Endodermal cell (in vitro differentiated cells): ENCODE data around the gene CSNK1G2. TPM values are rescaled to one million over a fixed set of nuclear protein-coding genes. Genes with fewer than 3 reads are reported as not detected.

Experiments used
- DNase-seq: peaks from one replicate; pipeline ENCODE4 v3.0.0-alpha.2; 2017
- H3K27ac ChIP-seq: 2 replicates; pipeline ENCODE4 v1.5.1; 2013; ENCODE audit warnings: mild to moderate bottlenecking, low read depth, low read length, moderate library complexity
- H3K27me3 ChIP-seq: 2 replicates; pipeline ENCODE4 v1.6.1; 2013; ENCODE audit warnings: mild to moderate bottlenecking, low read length, moderate library complexity; ENCODE audit not compliant: insufficient read depth, control insufficient read depth, poor library complexity, severe bottlenecking
- H3K36me3 ChIP-seq: 2 replicates; pipeline ENCODE4 v1.7.0; 2013; ENCODE audit warnings: mild to moderate bottlenecking, low read length, moderate library complexity; ENCODE audit not compliant: control insufficient read depth, insufficient read depth
- H3K4me1 ChIP-seq: one replicate; pipeline ENCODE4 v1.7.0; 2013; ENCODE audit warnings: low read length; ENCODE audit not compliant: control insufficient read depth, insufficient read depth
- H3K4me3 ChIP-seq: 2 replicates; pipeline ENCODE4 v1.5.1; 2013; ENCODE audit warnings: mild to moderate bottlenecking, low read length, moderate library complexity
- H3K9ac ChIP-seq: 2 replicates; pipeline ENCODE4 v1.6.1; 2013; ENCODE audit warnings: mild to moderate bottlenecking, low read length, moderate library complexity; ENCODE audit not compliant: poor library complexity, severe bottlenecking; ENCODE audit errors: extremely low read depth
- H3K9me3 ChIP-seq: 2 replicates; pipeline ENCODE4 v1.6.1; 2013; ENCODE audit warnings: mild to moderate bottlenecking, low read length, moderate library complexity; ENCODE audit not compliant: control insufficient read depth
- H3K27ac Mint-ChIP-seq: 2 replicates; pipeline ENCODE4 v1.8.0; 2020; ENCODE audit warnings: mixed read lengths
- H3K27me3 Mint-ChIP-seq: 2 replicates; pipeline ENCODE4 v1.8.0; 2021; ENCODE audit warnings: mild to moderate bottlenecking, mixed read lengths; ENCODE audit not compliant: insufficient read depth
- H3K36me3 Mint-ChIP-seq: 2 replicates; pipeline ENCODE4 v1.8.0; 2020; ENCODE audit warnings: low read depth, mixed read lengths
- H3K4me1 Mint-ChIP-seq: 2 replicates; pipeline ENCODE4 v1.8.0; 2020; ENCODE audit warnings: mixed read lengths
- H3K4me3 Mint-ChIP-seq: 2 replicates; pipeline ENCODE4 v1.8.0; 2020; ENCODE audit warnings: mild to moderate bottlenecking, moderate library complexity, mixed read lengths
- H3K9me3 Mint-ChIP-seq: 2 replicates; pipeline ENCODE4 v1.8.0; 2020; ENCODE audit warnings: mild to moderate bottlenecking, mixed read lengths
- WGBS, 2 experiments: methylation state at CpG; one replicate each; pipeline versions ENCODE4 v1.1.5 to v1.1.7; 2013; ENCODE audit warnings: missing lambda C conversion rate in 2 of 2, mixed read lengths in 1 of 2; ENCODE audit not compliant: insufficient coverage in 1 of 2, insufficient read length in 1 of 2; 5-methylcytosine and 5-hydroxymethylcytosine counted together
- total RNA-seq, 2 donors: library from RNA; stranded (reverse); fragmentation: NEBNext Ultra II Directional in 1 of 2; extraction: Animal tissue kit (Norgen Biotek cat#: 25700) in 1 of 2; gene quantifications; 2 replicates in 1 of 2; 3 replicates in 1 of 2; pipeline ENCODE4 v1.2.1, GENCODE V29; 2021
- TF ChIP-seq, protein P1 (sequence below): fragments of 200-600 bp; sonication (generic); conservative IDR thresholded peaks from 2 replicates; pipeline ENCODE4 v1.5.0; 2021; ENCODE audit warnings: antibody characterized with exemption, mild to moderate bottlenecking

CSNK1G2 gene
- total RNA-seq, 2 donors from 2014 or later, result 111 to 112 TPM

DNA sequence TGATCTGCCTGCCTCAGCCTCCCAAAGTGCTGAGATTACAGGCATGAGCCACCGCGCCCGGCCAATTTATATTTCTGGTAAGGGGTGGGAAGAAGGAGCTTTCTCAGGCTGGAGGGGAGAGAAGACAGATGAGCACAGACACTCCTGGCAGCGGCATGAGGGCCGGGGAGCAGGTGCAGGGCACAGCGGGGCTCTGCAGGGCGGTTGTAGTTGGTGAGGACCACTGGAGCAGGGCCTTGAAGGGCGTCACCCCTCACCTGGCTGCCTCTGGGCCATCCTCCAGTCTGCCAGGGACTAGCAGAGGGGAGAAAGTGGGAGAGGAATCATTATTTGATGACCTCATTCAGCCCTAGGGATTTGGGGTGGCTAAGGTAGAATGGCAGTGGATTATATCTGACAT, 8.6 kb upstream of the CSNK1G2 start:
- Histone ChIP-seq H3K27ac (no peak overlapping the region), H3K9ac (no peak overlapping the region), H3K36me3 (no peaks in the 10 kb centered on the region), H3K4me3 (no peak overlapping the region), H3K4me1 (no peaks in the 10 kb centered on the region), H3K27me3 (no peaks in the 10 kb centered on the region), H3K9me3 (peaks cover 5% of the 10 kb centered on the region)
- H3K36me3 Mint-ChIP-seq, result peaks cover 7% of the 10 kb centered on the region
- WGBS, 2 experiments, result 82 to 85% methylated on average over 2 to 8 of the region's 8 CpGs
- H3K27ac Mint-ChIP-seq, result no peak overlapping the region
- no peaks in the 10 kb centered on the region for H3K4me1 Mint-ChIP-seq
- DNase-seq, result no peak
- H3K9me3 Mint-ChIP-seq, result peaks cover 17% of the 10 kb centered on the region
- TF ChIP-seq, protein P1, sequence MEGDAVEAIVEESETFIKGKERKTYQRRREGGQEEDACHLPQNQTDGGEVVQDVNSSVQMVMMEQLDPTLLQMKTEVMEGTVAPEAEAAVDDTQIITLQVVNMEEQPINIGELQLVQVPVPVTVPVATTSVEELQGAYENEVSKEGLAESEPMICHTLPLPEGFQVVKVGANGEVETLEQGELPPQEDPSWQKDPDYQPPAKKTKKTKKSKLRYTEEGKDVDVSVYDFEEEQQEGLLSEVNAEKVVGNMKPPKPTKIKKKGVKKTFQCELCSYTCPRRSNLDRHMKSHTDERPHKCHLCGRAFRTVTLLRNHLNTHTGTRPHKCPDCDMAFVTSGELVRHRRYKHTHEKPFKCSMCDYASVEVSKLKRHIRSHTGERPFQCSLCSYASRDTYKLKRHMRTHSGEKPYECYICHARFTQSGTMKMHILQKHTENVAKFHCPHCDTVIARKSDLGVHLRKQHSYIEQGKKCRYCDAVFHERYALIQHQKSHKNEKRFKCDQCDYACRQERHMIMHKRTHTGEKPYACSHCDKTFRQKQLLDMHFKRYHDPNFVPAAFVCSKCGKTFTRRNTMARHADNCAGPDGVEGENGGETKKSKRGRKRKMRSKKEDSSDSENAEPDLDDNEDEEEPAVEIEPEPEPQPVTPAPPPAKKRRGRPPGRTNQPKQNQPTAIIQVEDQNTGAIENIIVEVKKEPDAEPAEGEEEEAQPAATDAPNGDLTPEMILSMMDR, result no peak
- no peak overlapping the region for H3K4me3 Mint-ChIP-seq
- peaks cover 23% of the 10 kb centered on the region for H3K27me3 Mint-ChIP-seq

DNA sequence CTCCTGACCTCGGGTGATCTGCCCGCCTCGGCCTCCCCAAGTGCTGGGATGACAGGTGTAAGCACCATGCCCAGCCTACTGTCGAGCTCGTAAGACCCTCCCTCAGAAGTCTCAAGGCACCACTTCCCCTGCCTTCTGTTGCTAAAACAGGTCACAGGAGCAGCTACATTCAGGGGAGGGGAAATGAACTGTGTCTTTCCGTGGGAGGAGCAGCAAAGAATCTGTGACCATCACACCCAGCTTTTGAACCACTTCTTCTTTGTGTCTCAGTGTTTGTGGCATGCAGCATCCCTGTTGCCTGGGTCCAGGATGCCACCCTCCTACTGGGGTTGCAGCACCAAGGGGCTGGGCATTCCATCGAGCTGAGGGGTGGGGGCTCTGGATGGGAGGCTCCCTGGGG, 7.7 kb upstream of the CSNK1G2 start:
- DNase-seq, result no peak
- TF ChIP-seq, protein P1, result no peak
- Mint-ChIP-seq H3K9me3 (peaks cover 13% of the 10 kb centered on the region), H3K4me1 (no peaks in the 10 kb centered on the region), H3K27ac (no peak overlapping the region), H3K4me3 (no peak overlapping the region), H3K36me3 (peaks cover 7% of the 10 kb centered on the region), H3K27me3 (peaks cover 19% of the 10 kb centered on the region)
- no peak overlapping the region for H3K4me3 ChIP-seq
- H3K4me1 ChIP-seq, result no peaks in the 10 kb centered on the region
- no peaks in the 10 kb centered on the region for H3K36me3 ChIP-seq
- H3K9me3 ChIP-seq, result peaks cover 5% of the 10 kb centered on the region
- 85 to 93% methylated on average over 5 to 7 of the region's 7 CpGs for WGBS, 2 experiments
- H3K27ac ChIP-seq, result no peak overlapping the region
- H3K27me3 ChIP-seq, result no peaks in the 10 kb centered on the region
- no peak overlapping the region for H3K9ac ChIP-seq

DNA sequence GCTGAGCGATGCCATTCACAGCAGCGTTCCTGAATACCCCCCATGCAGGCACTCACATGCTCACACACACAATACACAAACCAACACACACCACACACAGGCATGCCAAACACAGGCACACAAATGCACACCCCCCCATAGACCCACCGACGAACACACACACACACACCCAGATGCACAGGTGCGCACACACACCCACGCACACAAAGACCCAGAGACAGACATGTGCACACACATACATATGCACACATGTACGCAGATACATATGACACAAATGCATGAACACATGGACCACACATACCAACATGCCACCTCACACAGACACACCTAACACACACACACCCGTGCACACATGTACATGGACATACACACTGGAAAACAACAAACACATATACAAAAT, 7.0 kb upstream of the CSNK1G2 start:
- Mint-ChIP-seq H3K36me3 (peaks cover 7% of the 10 kb centered on the region), H3K9me3 (peaks cover 13% of the 10 kb centered on the region), H3K27me3 (peaks cover 15% of the 10 kb centered on the region), H3K4me1 (no peaks in the 10 kb centered on the region), H3K4me3 (no peak overlapping the region), H3K27ac (no peak overlapping the region)
- DNase-seq, result no peak
- Histone ChIP-seq H3K36me3 (no peaks in the 10 kb centered on the region), H3K4me1 (no peaks in the 10 kb centered on the region), H3K9me3 (peaks cover 5% of the 10 kb centered on the region), H3K27ac (no peak overlapping the region), H3K9ac (no peak overlapping the region), H3K27me3 (no peaks in the 10 kb centered on the region), H3K4me3 (no peak overlapping the region)
- TF ChIP-seq, protein P1, result no peak
- WGBS, 2 experiments, result 80 to 95% methylated on average over 1 to 8 of the region's 8 CpGs
